H4 (cell line): ENCODE data around the gene NRXN3. TPM values are rescaled to one million over a fixed set of nuclear protein-coding genes. Genes with fewer than 3 reads are reported as not detected.

ENCODE experiments used
- DNase-seq: peaks from one replicate; pipeline ENCODE4 v3.0.0-alpha.2; 2015; ENCODE audit warnings: low spot score
- total RNA-seq: library from RNA; depleted of rRNA; stranded (reverse); fragments of >200 nt; shearing (Covaris generic); gene quantifications from 2 replicates; pipeline ENCODE4 v1.2.3, GENCODE V29; 2014

The NRXN3 gene
- total RNA-seq, 1 experiment from 2014 or later: 0.37 TPM

DNA sequence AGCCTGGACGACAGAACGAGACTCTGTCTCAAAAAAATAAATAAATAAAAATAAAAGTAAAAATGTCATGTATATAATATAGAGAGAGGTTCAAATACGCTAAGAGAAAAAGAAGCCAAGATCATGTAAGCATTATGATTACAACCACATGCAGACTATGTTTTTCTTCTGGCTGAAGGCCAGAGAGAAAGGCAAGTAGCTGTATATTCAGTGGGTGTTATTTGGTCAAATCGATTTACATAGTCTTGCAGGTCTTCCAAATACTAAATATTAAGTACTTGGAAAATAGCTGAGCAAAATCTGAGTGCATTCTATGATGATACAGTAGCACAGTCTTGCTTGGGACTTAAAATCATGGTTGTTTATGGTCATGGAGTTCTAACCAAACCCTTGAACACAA is 1283.1 kb downstream of the NRXN3 start:
- DNase-seq: no peak

DNA sequence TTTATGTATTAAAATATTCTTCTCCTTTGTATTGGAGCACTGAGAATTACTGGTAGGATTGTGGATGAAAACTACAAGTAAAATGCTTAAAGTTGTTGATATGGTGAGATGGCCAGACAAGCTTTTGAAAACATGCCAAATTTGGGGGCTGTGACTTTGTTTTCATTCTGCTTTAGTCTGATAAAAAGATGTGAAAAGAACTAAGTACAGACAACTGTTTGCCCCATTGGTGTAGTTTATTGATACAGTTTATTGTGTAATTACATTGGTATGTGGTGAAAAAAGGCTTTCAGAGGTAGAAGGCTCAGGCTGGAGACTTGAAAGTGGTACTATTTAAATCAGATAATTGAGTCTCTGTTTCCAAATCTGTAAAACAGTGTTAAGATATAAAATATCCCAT is 1294.3 kb downstream of the NRXN3 start:
- no peak for DNase-seq

DNA sequence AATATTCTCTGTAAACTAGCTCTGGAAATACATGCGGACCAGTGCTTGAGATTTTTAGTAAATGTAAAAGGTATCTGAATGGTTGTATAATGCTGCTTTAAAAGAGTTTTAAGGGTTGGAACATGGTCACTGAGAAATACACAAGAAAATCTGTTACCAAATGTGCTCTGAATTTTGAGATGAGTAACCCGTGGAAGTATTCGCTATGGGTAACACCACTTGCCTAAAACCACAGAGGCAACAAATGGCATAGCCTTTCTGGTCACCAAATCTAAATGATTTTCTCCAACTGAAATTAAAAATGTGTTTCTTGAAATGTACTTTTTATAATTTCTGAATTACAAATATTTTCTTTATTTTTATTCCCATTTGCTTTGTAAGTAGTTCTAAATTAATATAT is 1295.5 kb downstream of the NRXN3 start:
- no peak for DNase-seq

DNA sequence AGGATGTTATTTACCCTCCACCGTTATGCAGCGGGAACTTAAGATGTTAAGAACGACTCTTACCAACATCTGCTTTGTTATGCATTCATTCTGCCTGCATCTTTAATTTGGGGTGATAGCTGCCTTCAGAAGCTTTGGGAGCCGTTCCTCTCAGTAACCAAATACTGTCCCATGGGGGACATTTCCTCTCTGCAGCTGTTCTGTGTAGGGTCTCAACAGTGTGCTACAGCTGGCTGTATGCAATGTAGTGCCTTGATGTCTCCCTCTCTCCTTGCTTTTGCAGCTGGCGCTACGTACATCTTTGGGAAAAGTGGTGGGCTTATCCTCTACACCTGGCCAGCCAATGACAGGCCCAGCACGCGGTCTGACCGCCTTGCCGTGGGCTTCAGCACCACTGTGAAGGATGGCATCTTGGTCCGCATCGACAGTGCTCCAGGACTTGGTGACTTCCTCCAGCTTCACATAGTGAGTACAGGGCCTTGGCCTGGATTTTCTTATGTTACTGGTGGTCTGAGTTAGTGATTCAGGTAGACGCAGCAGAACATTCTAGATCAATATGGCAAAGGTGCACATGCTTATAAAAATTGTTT is 1296.9 kb downstream of the NRXN3 start:
- DNase-seq: no peak

DNA sequence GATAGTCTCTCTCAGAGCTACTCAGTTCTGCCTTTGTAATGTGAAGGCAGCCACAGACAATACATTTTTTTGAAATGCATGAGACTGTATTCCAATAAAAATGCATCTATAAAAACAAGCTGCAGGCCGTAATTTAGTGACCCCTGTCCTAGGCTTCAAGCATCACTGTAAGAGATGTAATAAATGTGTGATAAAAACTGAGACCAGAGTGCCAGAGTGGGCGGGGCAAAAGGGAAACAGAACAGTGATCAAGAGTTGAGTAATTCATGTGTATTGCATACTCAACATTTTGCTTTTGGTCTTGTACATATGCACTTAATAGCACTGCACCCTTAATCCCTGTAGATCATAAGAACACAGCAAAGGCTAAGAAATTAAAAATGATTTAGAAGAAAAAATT is 1297.7 kb downstream of the NRXN3 start:
- no peak for DNase-seq

DNA sequence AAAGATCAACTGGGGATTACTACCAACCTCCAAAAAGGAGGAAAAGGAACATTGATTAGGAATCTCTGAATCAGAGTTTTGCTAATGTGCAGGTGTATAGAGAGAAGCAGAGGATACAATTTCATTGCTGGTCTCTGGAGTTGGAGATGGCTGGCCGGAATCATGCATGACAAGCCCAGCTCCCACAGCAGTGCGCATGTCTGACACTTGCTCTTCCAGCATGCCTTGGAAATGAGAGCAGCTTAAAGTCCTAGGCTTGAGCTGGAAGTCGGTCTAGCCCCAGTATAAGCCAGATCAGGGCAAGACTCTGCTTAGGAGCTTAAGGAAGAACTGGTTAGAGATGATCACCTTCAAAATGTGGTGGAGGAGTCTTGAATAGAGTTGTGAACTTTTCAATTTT is 1298.3 kb downstream of the NRXN3 start:
- no peak for DNase-seq

- DNase-seq: no peak
These were observed 1303.5 kb downstream of the NRXN3 start for GRCh38 chr14:79473651-79474050.

- DNase-seq: no peak
These were observed 1305.8 kb downstream of the NRXN3 start for GRCh38 chr14:79475887-79476532.

- DNase-seq: no peak
These were observed 1306.4 kb downstream of the NRXN3 start for GRCh38 chr14:79476552-79476951.

DNA sequence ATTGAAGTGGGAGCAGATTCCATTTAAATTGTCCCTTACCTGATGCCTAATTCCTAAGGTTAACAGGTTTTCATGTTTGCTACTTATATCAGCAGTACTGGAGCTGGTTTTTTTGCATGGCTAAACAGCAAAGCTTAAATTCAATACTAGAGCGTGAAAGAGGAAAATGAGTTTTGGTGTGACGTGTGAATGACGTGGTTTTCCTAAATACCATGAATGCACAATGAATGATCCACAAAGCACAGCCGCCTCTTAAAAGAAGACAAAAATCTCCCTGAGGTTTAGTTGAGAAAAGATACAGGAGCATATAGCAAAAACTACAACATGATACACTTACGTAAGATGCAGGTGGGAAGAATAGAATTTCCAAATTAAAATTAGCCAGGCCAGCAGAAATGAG is 1310.0 kb downstream of the NRXN3 start:
- no peak for DNase-seq

DNA sequence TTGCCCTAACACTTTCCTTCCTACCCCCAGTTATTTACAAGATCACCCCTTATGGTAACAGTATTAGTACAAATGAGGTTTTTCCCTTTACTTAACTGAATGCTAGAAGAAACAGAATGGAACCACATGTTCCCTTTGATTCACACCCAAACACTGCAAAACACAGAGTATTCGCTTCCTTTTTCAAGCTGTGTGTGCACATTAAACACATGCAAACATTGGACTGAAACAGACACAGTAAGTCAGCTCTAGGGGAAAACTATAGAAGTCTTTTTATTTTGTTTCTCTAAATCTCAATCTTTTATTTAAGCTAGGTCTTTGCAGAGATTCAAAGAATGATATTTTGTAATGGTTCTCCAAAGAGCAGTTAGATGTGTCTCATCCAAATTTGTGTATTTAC is 1312.7 kb downstream of the NRXN3 start:
- no peak for DNase-seq

- DNase-seq: peak; percentile 81
These were observed 1313.6 kb downstream of the NRXN3 start for GRCh38 chr14:79483477-79484388.

GRCh38 chr14:79487632-79488031 is 1317.5 kb downstream of the NRXN3 start:
- DNase-seq: no peak

DNA sequence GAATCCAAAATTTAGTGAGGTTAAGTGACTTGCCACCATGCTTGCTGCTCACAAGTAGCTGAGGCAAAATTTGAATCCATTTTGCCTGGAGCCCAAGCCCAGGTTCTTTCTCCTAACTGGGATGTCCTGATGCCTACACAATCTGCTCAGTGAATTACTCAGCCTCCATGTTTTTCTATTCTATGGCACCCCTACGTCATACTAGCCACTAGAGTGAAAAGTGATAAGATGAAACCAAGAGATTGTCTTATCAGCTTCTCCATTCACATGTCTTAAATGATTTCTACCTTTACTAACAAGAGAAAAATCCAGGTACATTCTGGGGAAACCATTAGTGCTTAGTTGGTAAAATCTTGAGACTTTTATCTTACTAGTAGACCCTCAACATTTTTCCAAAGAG is 1321.0 kb downstream of the NRXN3 start:
- DNase-seq: no peak

DNA sequence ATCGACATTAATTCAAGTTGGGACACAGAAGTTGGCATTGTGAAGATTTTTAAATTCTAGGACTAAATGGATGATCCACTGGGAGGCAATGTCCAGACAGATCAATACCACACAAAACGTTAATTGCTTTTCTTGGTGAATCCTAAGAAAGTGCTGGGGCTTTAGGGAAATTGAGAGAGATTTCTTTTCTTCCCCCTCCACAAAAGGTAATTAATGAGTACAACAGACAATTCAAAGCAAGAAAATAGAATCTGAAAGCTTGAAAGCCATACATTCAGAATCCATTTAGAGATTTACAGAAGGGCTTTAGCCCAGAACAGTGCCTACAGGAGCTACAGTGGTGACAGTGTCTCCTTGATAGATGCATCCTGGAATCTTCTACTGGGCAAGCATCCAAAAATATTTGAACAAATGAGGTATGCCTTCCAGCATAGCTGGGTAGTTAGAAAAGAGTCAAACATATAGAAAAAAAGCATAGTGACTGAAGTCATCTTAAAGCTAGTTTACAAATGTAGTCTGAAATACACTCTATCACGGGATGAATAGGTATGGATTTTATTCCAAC is 1323.0 kb downstream of the NRXN3 start:
- no peak for DNase-seq

- no peak for DNase-seq
These were observed 1326.5 kb downstream of the NRXN3 start for GRCh38 chr14:79496701-79497100.

DNA sequence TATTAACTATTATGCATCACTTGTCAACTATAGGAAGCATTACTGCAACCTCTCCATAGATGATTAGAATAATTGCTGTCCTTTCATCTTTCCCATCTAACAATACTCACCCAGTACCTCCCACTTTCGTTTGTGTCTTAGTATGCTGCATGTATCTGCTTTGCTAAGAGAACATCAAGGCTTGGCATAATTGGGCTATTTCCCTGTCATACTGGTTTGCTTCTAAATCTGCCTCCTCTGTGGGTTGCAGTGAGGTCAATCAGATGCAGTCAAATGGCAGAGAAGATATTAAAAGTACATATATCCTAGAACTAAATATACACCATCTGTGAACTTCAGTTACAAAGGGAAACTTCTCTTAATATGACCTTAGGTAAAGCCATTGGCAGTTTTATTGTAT is 1330.3 kb downstream of the NRXN3 start:
- no peak for DNase-seq

DNA sequence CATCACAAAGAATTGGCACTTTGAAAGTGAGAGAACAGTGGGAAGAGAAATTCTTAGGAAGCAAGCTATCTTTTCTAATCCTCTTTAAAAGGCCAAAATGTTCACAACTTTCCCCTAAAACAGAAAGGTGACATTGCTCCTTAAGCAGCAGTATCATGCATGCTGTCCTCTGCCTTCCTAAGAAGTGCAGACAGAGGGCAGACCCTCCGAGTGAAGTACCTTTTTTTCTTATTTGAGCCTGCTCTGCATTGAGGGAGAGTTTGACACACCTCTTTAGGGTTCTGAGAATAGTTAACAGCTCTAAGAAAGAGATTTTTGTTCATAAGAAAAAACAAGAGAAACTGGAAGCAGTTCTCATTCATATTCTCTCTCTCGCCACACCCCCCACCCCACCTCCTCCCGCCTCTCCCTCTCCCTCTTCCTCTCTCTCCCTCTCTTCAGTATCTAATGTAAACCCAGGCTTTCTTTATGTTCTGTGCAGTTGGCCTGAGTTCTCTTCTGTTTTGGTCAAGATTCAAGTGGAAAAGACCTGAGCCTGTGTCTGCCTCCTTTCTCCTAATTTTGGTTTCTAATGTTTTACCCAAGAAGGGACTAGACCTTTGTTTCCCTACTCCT is 1332.1 kb downstream of the NRXN3 start:
- no peak for DNase-seq

GRCh38 chr14:79502751-79503148 is 1332.6 kb downstream of the NRXN3 start:
- DNase-seq: no peak

DNA sequence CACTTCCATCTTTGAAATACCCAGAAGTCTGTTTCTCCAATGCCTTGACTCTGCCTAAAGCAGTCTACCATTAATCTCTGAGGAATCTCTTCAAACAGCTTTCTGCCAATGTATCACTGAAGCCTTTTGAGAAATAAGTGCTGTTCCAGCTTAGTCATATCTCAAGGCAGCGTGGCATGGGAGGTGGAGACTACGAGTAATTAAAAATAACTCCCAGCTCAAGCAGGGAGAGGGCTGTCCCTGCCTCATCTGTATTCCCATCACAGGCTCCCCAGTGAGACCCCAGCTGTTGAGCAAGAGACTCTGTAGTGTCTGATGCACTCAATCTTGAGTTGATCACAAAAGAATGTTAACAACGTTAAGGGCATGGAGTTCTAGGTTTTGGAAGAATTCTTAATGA is 1340.5 kb downstream of the NRXN3 start:
- DNase-seq: no peak

DNA sequence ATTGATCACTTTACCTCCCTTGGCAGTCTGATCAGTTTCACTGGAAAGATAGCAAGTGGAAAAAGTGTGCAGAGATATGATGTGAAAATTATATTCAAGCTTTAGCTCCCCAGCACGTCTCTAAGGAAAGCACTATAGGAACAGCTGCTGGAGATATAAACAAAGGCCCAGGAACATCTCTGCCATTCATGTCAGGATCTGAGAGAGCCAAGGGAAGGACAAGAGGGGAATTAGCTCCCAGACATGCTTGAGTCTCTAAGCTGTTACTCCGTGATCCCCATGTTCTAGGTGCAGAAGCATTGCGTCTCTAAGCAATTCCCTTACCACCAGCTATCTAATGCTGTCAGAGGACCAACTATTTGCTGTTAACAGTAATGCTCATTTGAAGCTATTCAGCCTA is 1341.0 kb downstream of the NRXN3 start:
- DNase-seq: no peak

DNA sequence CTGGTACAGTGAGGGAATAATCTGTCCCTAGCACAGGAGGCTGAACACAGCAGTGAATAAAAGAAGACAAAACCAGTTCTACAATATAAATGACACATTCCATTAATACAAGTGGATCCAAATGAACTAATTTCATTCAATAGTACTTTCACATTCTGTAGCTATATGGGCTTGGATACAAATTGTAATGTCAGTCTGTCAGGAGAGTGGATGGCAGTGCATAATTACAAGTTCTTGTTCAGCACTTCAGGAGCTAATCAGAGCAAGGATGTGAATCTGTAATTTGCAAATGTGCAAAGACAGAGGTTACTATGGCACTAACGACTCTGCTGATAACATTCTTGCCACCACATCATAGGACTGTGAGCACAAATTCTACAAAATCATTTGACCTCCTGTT is 1343.3 kb downstream of the NRXN3 start:
- no peak for DNase-seq
